Measurements from ENCODE around the gene C2orf68.

DNA sequence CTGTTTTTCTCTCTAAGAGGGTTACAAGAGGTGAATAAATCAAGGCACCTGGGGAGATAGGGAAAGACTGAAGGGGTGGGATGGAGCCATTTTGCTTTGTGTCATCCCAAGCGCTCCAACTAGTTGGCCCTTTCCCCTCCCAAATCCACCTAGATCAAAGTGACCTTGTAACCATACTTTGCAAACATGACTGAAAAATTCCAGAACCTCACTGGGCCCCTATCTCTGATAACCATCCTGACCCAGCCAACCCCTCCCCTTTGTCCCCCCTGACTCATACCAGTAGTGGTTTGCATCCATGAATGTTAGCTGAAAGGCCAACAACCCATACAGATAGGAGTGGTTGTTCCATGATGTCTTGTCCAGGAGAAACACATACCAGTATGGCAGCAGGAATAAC, 53.7 kb downstream of the C2orf68 start:
- TF ChIP-seq, protein P1, sequence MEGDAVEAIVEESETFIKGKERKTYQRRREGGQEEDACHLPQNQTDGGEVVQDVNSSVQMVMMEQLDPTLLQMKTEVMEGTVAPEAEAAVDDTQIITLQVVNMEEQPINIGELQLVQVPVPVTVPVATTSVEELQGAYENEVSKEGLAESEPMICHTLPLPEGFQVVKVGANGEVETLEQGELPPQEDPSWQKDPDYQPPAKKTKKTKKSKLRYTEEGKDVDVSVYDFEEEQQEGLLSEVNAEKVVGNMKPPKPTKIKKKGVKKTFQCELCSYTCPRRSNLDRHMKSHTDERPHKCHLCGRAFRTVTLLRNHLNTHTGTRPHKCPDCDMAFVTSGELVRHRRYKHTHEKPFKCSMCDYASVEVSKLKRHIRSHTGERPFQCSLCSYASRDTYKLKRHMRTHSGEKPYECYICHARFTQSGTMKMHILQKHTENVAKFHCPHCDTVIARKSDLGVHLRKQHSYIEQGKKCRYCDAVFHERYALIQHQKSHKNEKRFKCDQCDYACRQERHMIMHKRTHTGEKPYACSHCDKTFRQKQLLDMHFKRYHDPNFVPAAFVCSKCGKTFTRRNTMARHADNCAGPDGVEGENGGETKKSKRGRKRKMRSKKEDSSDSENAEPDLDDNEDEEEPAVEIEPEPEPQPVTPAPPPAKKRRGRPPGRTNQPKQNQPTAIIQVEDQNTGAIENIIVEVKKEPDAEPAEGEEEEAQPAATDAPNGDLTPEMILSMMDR (IDR thresholded peaks at IDR 0.05; ENCODE audit: low read depth, low read length, poor library complexity, severe bottlenecking), result no peak
- no peak for TF ChIP-seq EZH2phosphoT487 (IDR thresholded peaks at IDR 0.05; ENCODE audit: borderline replicate concordance, low read length)

All from DOHH2 (cell line).